GM21515 (cell line): Measurements from ENCODE around the gene LRRC43.

ENCODE experiments used
- ATAC-seq: cut with Tn5 transposase; IDR thresholded peaks from one replicate; pipeline ENCODE4 v1.9.1; 2021; ENCODE audit not compliant: unreplicated experiment

Gene LRRC43

DNA sequence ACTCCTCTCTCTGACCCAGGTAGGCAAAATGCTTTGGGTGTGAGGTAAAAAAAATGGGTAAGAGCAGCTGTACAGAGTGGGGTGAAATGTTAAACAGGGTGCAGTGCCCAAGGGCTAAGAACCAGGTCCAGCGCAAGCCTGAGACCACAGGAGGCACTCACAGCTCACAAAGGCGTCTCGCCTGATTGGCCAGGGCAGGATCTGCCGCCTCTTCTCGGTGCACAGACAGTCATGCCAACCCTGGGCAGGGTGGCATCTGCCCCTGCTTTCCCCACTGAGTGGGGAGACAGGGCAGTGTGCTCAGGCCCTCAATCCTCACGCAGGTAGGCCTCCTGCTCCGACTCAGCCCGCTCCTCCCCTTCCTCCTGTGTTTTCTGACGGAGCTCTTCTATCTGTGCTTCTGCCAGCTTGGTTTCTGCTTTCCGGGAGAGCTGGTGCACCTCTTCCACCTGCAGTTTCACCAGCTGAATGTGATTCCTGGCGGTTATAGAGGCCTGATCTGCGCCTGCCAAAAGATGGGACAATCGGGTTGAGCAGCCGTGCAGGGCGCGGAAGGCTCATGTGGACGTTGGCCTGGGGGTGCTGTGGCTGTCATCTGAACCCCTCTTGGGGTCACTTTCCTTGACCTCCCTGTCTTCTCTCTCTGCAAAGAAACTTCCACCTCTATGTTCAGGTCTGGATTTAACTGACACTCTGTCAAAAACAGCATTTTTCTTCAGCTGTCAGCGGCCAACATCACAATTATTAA lies 25.3 kb downstream of the LRRC43 start:
- no peak for ATAC-seq

DNA sequence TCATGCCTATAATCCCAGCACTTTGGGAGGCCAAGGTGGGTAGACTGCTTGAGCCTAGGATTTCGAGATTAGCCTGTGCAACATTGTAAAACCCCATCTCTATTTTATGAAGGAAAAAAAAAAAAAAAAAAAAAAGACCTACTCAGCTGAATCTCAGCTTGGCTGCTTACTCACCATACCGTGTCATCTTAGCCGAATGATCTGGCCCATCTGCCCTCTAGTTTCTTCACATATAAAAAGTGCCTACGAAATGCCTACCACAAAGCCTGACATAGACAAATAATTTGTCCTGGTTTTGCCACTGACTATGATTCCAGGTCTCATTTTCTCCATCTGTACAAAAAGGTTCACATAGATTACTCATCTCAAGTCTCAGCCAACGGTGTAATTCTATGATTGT lies 32.8 kb downstream of the LRRC43 start:
- no peak for ATAC-seq

- ATAC-seq, result no peak
These were observed 33.5 kb downstream of the LRRC43 start for GRCh38 chr12:122216445-122216844.

- ATAC-seq, result peak; percentile 92
These were observed 42.9 kb downstream of the LRRC43 start, which contains the start of gene DIABLO for GRCh38 chr12:122225683-122226365. DIABLO (minus strand) TSS chr12:122226052; CDS start chr12:122226014, 38 bp downstream.

GRCh38 chr12:122226366-122227125 lies 43.6 kb downstream of the LRRC43 start:
- no peak for ATAC-seq

DNA sequence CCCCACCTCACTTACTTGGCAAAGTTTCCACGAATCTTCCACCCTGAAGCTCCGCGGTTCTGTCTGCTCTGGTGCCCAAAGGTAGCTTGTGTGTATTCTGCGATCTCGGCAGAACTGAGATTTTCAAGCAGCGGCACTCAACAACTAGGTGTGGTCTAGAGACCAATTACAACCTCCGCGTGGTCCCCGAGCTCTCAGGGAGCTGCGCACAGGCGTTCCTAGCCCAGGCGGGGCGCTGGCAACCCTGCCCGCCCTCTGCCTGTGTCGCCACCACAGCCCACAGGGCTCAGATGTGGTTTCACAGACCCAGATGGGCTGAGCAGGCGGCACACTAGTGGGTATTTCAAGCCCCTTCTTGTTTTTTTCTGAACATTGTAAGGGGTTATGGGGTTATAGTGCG lies 44.4 kb downstream of the LRRC43 start:
- ATAC-seq, result no peak

DNA sequence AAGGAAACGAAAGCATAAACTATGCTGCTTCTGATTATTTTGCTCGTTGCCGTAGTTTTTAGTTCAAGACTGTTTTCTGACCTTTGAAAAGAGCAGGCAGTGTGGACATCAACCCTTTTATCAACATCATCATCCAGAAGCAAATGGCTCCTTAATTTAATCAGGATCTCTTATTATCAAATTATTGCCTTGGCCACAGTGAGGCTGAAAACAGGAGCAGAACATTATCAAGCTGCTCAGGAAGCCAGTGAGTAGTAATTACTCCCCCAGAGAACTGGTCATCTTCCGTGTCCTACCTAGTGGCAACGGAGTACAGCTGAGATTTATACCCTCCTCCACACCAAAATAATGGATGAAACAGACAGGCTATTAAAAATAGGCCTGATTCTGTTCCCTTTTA lies 45.2 kb downstream of the LRRC43 start:
- no peak for ATAC-seq

- ATAC-seq, result no peak
These were observed 47.9 kb downstream of the LRRC43 start for GRCh38 chr12:122230798-122231197.

DNA sequence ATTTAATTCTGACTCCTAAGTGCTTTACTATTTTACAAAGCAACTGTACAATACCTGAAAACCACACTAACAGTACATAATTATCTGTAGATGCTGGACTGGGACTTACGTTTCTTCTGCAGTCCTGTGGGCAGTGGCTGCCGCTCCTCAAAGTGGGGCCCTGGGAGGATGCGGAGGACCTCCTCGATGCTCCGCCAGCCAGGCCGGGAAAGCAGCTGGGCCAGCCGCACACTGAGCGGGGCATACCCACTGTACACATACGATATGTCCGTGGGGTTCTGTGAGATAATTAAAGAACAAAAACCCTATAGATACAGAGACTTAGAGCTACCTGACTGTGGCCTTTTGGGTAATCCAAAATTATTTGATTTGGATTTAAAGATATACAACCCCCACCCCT lies 49.8 kb downstream of the LRRC43 start:
- ATAC-seq, result no peak

GRCh38 chr12:122235741-122236140 lies 52.8 kb downstream of the LRRC43 start:
- ATAC-seq, result no peak

GRCh38 chr12:122238861-122239260 lies 55.9 kb downstream of the LRRC43 start:
- no peak for ATAC-seq

DNA sequence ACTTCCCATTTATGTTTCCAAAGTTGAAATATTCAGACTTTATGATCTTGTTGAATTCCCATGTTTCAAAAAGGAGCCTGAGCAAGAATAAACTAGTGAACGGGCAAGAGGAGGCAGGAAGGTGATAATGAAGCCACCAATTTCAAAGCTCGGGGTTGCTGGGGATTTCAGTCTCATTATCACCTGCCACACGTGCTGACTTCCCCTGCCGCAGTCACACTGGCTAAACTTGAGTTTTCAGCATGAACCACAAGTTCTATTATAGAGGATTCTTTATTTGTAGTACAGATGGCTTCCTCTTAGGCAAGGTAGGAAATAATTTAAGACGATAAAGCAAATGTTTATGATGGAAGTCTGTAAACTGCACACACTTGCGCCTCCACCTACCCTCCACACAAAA lies 61.0 kb downstream of the LRRC43 start:
- no peak for ATAC-seq

DNA sequence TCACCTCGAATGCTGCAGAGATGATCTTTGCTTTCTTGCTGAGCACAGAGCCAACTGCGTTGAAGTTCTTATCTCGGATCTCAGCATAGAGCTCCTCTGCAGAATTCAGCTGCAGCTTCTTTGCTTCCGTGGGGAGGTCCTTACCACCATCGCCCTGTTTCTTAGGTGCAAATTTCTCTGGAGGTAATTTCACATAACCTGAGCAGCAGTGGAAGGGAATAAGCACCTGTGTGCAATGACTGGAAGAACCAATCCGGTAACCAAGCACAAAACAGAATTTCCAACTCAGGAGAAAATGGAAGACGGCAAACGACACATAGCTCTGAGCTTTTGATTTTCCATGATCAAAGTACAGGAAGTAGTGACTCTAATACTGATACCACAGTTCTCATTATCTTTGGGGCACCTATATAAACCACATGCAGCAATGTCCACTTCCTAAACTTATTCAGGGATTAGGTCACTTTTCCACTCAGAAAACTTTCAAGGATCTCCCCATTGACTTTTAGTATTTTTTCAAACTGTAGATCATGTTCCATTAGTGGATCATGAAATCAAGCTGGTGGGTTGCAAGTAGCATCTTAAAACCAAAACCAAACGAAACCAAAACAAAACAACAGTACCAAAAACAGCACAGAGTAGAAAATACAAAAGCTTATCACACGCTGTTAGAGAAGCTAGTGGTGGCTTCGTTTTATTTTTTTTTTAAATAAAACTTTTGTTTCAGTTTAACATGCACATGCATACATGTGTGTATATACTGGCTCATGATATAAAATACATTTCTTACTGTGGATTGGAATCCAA lies 61.8 kb downstream of the LRRC43 start:
- ATAC-seq, result no peak

DNA sequence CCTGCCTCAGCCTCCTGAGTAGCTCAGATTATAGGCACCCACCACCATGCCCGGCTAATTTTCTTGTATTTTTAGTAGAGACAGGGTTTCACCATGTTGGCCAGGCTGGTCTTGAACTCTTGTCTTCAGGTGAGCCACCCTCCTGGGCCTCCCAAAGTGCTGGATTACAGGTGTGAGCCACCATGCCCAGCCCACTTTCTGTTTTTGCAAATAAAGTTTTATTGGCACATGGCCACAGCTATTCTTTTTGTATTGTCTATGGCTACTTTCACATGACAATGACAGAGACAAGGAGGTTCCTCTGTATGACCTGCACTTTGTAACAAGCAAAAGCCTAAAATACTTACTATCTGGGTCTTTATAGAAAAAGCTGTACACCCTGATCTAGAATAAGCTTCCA lies 62.6 kb downstream of the LRRC43 start:
- no peak for ATAC-seq

GRCh38 chr12:122250047-122250446 lies 67.1 kb downstream of the LRRC43 start:
- no peak for ATAC-seq

DNA sequence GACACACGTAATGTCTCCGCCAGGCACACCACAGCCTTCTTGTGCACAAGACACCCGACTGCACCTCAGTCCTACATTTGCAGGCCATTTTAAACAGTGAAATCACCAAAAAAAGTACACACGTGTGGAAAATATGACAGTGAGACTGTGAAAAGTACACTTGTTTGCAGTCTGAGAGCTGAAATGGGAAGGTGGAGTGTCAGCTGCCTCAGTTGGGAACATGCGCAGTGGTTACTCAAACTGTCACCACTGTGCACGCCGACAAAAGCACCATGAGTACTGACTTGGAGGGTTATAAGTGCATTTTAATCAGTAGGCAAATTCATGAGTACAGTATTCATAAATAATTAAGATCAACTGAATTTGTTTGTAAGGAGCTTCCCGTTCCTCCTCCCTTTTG lies 67.6 kb downstream of the LRRC43 start:
- no peak for ATAC-seq
